Fibroblast of lung (primary cell): ENCODE results near the gene PGAP2. TPM values are rescaled to one million over a fixed set of nuclear protein-coding genes. Genes with fewer than 3 reads are reported as not detected.

Source experiments
- DNase-seq, 2 donors: peaks; one replicate each; pipeline versions ENCODE4 v3.0.0 to v3.0.0-alpha.2; 2010; ENCODE audit warnings: low read depth in 2 of 2
- H2AFZ ChIP-seq: 2 replicates; pipeline ENCODE4 v1.5.1; 2012; ENCODE audit warnings: low read length, control low read depth, inconsistent platforms
- H3K27ac ChIP-seq: 2 replicates; pipeline ENCODE4 v1.5.1; 2011; ENCODE audit warnings: low read length, control low read depth; ENCODE audit not compliant: insufficient read depth
- H3K27me3 ChIP-seq: 2 replicates; pipeline ENCODE4 v1.5.1; 2011; ENCODE audit warnings: mild to moderate bottlenecking, low read length; ENCODE audit not compliant: control insufficient read depth, insufficient read depth
- H3K36me3 ChIP-seq: 2 replicates; pipeline ENCODE4 v1.5.1; 2011; ENCODE audit warnings: low read length; ENCODE audit not compliant: control insufficient read depth, insufficient read depth
- H3K4me1 ChIP-seq: 2 replicates; pipeline ENCODE4 v1.5.1; 2011; ENCODE audit warnings: low read length; ENCODE audit not compliant: control insufficient read depth, insufficient read depth; ENCODE audit errors: extremely low read depth
- H3K4me2 ChIP-seq: 2 replicates; pipeline ENCODE4 v1.5.1; 2011; ENCODE audit warnings: low read length, control low read depth; ENCODE audit not compliant: insufficient read depth; ENCODE audit errors: extremely low read depth
- H3K4me3 ChIP-seq, 4 experiments: fragments of 200-600 bp in 1 of 4; sonication (generic) in 1 of 4; replicated peaks in 1 of 4; 2 replicates each; pipeline ENCODE4 v1.5.1; 2011 to 2016; ENCODE audit warnings: low read length in 4 of 4, low read depth in 3 of 4, mild to moderate bottlenecking in 3 of 4, control low read depth in 2 of 4, inconsistent platforms in 1 of 4, mixed read lengths in 1 of 4; ENCODE audit not compliant: insufficient read depth in 1 of 4; ENCODE audit errors: control extremely low read depth in 1 of 4
- H3K79me2 ChIP-seq: 2 replicates; pipeline ENCODE4 v1.5.1; 2012; ENCODE audit warnings: mild to moderate bottlenecking, low read length, inconsistent platforms; ENCODE audit not compliant: control insufficient read depth, insufficient read depth
- H3K9ac ChIP-seq: 2 replicates; pipeline ENCODE4 v1.5.1; 2011; ENCODE audit warnings: mild to moderate bottlenecking, low read length, control low read depth; ENCODE audit not compliant: insufficient read depth
- H3K9me3 ChIP-seq: 2 replicates; pipeline ENCODE4 v1.5.1; 2012; ENCODE audit warnings: low read depth, low read length; ENCODE audit not compliant: control insufficient read depth, insufficient read depth
- H4K20me1 ChIP-seq: 2 replicates; pipeline ENCODE4 v1.5.1; 2011; ENCODE audit warnings: low read length; ENCODE audit not compliant: control insufficient read depth, insufficient read depth; ENCODE audit errors: extremely low read depth
- EZH2 ChIP-seq: IDR thresholded peaks from 2 replicates; pipeline ENCODE4 v1.5.1; 2012; ENCODE audit warnings: low read length, control low read depth, mild to moderate bottlenecking; ENCODE audit errors: missing control alignments
- polyA plus RNA-seq, 2 donors: library from polyadenylated mRNA; depleted of rRNA in 1 of 2; stranded (reverse) in 1 of 2; unstranded in 1 of 2; fragments of >200 nt; gene quantifications; 2 replicates each; pipeline ENCODE4 v1.2.1, GENCODE V29; 2011 to 2012; ENCODE audit warnings: missing spikeins in 1 of 2
- total RNA-seq: library from RNA; depleted of rRNA; stranded (reverse); fragments of >200 nt; gene quantifications from 2 replicates; pipeline ENCODE4 v1.2.1, GENCODE V29; 2014
- TF ChIP-seq, protein P1 (sequence below), 2 donors: IDR thresholded peaks in 1 of 2; conservative IDR thresholded peaks in 1 of 2; 1 replicate in 1 of 2; 2 replicates in 1 of 2; pipeline ENCODE4 v1.5.1; 2011 to 2012; ENCODE audit warnings: low read length in 2 of 2, control low read depth in 1 of 2, inconsistent platforms in 1 of 2, low read depth in 1 of 2, mild to moderate bottlenecking in 1 of 2

Gene PGAP2
- total and polyA plus RNA-seq, 2 donors (not counting 1 experiment from before 2014, with no cell fraction given) = 12.4 to 12.8 TPM

DNA sequence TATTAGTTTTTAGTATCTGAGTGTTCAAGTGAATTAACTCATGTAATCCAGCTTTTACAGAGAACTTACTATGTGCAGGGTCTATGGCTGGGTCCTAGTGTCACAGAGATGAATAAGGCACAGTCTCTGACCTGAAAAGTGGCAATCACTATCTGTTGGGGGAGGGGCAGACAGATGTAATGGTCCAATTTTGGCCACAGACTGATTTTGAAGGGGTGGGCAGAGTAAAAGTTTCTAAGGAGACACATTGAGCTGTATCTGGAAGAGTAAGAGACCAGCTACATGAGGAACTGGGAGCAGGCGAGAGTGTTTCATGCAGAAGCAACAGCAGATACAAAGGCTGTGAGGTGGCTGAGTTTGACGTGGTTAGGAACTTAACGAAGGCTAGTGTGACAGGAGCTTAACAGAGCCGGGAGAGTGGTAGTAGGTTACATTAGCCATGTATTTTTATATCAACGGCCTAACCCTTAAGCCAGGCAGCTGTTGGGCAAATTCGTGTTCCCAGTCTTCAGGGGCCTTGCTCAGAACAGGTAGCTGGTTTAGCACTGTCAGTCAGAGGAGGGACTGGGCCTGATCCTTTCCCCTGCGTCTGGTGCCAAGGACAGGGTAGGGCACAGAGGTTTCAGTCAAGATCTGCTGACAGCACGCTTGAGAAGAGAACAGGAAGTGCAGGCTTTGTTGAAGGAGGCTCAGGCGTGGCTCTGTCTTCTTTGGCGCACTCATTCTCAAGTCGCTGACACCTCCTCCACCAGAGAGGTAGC is 45.7 kb downstream of the PGAP2 start:
- no peak overlapping the region for H3K4me2 ChIP-seq
- H2AFZ ChIP-seq = peak overlapping the region; percentile 67
- H3K4me3 ChIP-seq = no peak overlapping the region
- no peak overlapping the region for H3K9ac ChIP-seq
- no peak for DNase-seq
- no peaks in the 10 kb centered on the region for H3K27me3 ChIP-seq
- TF ChIP-seq EZH2 = no peak
- TF ChIP-seq, protein P1, sequence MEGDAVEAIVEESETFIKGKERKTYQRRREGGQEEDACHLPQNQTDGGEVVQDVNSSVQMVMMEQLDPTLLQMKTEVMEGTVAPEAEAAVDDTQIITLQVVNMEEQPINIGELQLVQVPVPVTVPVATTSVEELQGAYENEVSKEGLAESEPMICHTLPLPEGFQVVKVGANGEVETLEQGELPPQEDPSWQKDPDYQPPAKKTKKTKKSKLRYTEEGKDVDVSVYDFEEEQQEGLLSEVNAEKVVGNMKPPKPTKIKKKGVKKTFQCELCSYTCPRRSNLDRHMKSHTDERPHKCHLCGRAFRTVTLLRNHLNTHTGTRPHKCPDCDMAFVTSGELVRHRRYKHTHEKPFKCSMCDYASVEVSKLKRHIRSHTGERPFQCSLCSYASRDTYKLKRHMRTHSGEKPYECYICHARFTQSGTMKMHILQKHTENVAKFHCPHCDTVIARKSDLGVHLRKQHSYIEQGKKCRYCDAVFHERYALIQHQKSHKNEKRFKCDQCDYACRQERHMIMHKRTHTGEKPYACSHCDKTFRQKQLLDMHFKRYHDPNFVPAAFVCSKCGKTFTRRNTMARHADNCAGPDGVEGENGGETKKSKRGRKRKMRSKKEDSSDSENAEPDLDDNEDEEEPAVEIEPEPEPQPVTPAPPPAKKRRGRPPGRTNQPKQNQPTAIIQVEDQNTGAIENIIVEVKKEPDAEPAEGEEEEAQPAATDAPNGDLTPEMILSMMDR (conservative IDR thresholded peaks at IDR 0.05 in 1 of 2, IDR thresholded peaks at IDR 0.05 in 1 of 2; ENCODE audit: low read depth in 1 of 2, low read length in 2 of 2) = no peak
- no peaks in the 10 kb centered on the region for H3K9me3 ChIP-seq
- H3K79me2 ChIP-seq = peaks cover 7% of the 10 kb centered on the region
- H3K36me3 ChIP-seq = no peaks in the 10 kb centered on the region
- no peaks in the 10 kb centered on the region for H4K20me1 ChIP-seq
- peaks cover 3% of the 10 kb centered on the region for H3K4me1 ChIP-seq
- H3K27ac ChIP-seq = no peak overlapping the region

DNA sequence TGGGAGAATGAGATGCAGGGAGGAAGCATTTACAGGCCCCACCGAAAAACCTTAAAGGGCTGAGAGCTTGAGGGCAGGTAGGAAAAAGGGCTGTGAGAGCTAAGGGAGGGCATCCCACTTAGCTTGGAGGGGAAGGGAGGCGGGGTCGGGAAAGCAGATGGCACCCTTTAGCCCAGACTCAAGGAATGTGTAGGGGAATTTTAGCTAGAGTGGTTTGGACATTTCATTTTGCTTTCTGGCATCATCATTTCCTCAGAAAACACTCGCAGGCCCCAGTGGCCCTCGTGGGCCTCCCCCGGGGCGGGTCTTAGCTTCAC is 46.3 kb downstream of the PGAP2 start:
- DNase-seq = no peak

DNA sequence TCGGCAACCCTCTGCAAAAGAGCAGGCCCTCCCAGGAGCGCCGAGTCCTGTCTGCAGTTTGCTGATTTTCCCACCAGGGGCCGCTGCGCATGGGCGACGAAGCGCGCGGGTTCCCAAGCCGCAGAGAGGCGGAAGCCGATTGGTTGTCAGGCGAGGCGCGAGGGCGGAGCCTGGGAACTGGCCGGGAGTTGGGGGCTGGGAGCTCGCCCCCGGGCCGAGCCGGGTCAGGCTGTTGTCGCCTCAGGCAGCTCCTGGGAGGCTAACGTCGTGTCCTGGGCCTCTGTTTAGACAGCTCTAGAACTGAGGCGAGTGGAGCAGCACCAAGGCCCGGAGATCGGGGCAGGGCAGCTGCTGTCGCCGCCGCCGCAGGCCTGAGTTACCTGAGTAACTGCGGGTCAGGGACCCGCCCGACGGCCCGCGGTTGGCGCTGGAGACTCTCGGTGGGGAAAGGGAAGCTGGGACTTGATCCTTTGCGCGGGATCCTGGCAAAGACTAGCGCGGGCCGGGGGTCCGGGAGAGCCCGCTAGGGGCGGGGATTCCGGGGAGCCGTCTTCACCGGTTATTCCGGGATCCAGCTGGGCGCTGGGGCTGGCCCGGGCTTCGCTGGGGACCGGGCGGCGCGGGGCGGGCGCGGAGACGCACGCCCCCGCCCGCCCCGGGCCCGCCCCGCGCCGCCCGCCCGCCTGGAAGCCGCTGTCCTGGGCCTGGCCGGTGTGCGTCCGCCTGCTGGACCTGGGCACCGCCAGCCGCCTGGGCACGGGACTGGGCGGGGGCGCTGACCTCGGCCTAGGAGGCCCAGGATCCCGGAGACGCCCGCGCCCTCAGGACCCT is 46.8 kb downstream of the PGAP2 start, which contains the start of gene STIM1:
STIM1 (plus strand) TSS at position 688 of the 831 bp plus-strand sequence. CDS start 607 bp downstream, outside the sequence.
- H3K9ac ChIP-seq = peak within 1 kb of the TSS; percentile 86
- no peaks in the 10 kb centered on the region for H3K36me3 ChIP-seq
- H3K4me2 ChIP-seq = peak within 1 kb of the TSS; percentile 90
- no peaks in the 10 kb centered on the region for H4K20me1 ChIP-seq
- H3K27me3 ChIP-seq = no peaks in the 10 kb centered on the region
- peaks cover 7% of the 10 kb centered on the region for H3K79me2 ChIP-seq
- H2AFZ ChIP-seq = peak within 1 kb of the TSS; percentile 93
- DNase-seq = peak; percentile 85 to 92
- peak within 1 kb of the TSS; percentile 78 for H3K27ac ChIP-seq
- TF ChIP-seq, protein P1 (conservative IDR thresholded peaks at IDR 0.05 in 1 of 2, IDR thresholded peaks at IDR 0.05 in 1 of 2; ENCODE audit: low read depth in 1 of 2, low read length in 2 of 2) = peak; percentile 77 to 82
- TF ChIP-seq EZH2 = no peak
- peaks cover 3% of the 10 kb centered on the region for H3K4me1 ChIP-seq
- no peaks in the 10 kb centered on the region for H3K9me3 ChIP-seq
- H3K4me3 ChIP-seq = peak within 1 kb of the TSS; percentile 76 to 88 (median 85)

More for the DNA sequence above, 46.3 kb downstream of the PGAP2 start:
- Histone ChIP-seq H4K20me1 (no peaks in the 10 kb centered on the region), H3K4me3 (peak overlapping the region in 1 of 4 experiments; percentile 86), H3K9ac (no peak overlapping the region), H3K4me2 (no peak overlapping the region), H3K27me3 (no peaks in the 10 kb centered on the region), H2AFZ (peak overlapping the region; percentile 67), H3K36me3 (no peaks in the 10 kb centered on the region), H3K9me3 (no peaks in the 10 kb centered on the region), H3K79me2 (peaks cover 7% of the 10 kb centered on the region), H3K27ac (no peak overlapping the region), H3K4me1 (peaks cover 3% of the 10 kb centered on the region)
- no peak for TF ChIP-seq EZH2
- TF ChIP-seq, protein P1 (conservative IDR thresholded peaks at IDR 0.05 in 1 of 2, IDR thresholded peaks at IDR 0.05 in 1 of 2; ENCODE audit: low read depth in 1 of 2, low read length in 2 of 2) = no peak
